GM23338 (cell line): ENCODE results near the gene BMPR1B. TPM values are rescaled to one million over a fixed set of nuclear protein-coding genes. Genes with fewer than 3 reads are reported as not detected.

Source experiments
- ATAC-seq: fragments of 200-7000 bp; cut with Tn5 transposase; 3 replicates; pipeline ENCODE4 v1.9.1; 2020
- DNase-seq: peaks from one replicate; pipeline ENCODE4 v3.0.0-alpha.2; 2015; ENCODE audit warnings: low spot score
- H2AFZ ChIP-seq: fragments of 200-600 bp; sonication (generic); 2 replicates; pipeline ENCODE4 v1.8.0; 2016; ENCODE audit warnings: antibody characterized with exemption, mild to moderate bottlenecking, moderate library complexity
- H3F3A ChIP-seq: fragments of 200-600 bp; sonication (generic); replicated peaks from 2 replicates; pipeline ENCODE4 v1.8.0; 2017; ENCODE audit warnings: antibody characterized with exemption, mixed run types, low read depth
- H3K27ac ChIP-seq: fragments of 200-600 bp; sonication (generic); 2 replicates; pipeline ENCODE4 v1.6.1; 2016; ENCODE audit warnings: low read depth
- H3K27me3 ChIP-seq: fragments of 200-600 bp; sonication (generic); 2 replicates; pipeline ENCODE4 v1.8.0; 2016; ENCODE audit warnings: mild to moderate bottlenecking, mixed run types, moderate library complexity; ENCODE audit not compliant: insufficient read depth
- H3K36me3 ChIP-seq: fragments of 200-600 bp; sonication (generic); 2 replicates; pipeline ENCODE4 v1.8.0; 2016; ENCODE audit warnings: mild to moderate bottlenecking; ENCODE audit not compliant: insufficient read depth
- H3K4me1 ChIP-seq: fragments of 200-600 bp; sonication (generic); 2 replicates; pipeline ENCODE4 v1.8.0; 2016; ENCODE audit warnings: mild to moderate bottlenecking, moderate library complexity; ENCODE audit not compliant: insufficient read depth
- H3K4me2 ChIP-seq: fragments of 200-600 bp; sonication (generic); 2 replicates; pipeline ENCODE4 v1.7.1; 2017; ENCODE audit warnings: mixed run types
- H3K4me3 ChIP-seq: fragments of 200-600 bp; sonication (generic); 2 replicates; pipeline ENCODE4 v1.6.1; 2016; ENCODE audit warnings: mixed run types
- H3K79me2 ChIP-seq: fragments of 200-600 bp; sonication (generic); replicated peaks from 2 replicates; pipeline ENCODE4 v1.8.0; 2017; ENCODE audit warnings: mild to moderate bottlenecking; ENCODE audit not compliant: insufficient read depth
- H3K9me2 ChIP-seq: fragments of 200-600 bp; sonication (generic); 2 replicates; pipeline ENCODE4 v1.8.0; 2017; ENCODE audit not compliant: insufficient read depth
- H4K20me1 ChIP-seq: fragments of 200-600 bp; sonication (generic); replicated peaks from 2 replicates; pipeline ENCODE4 v1.8.0; 2017; ENCODE audit warnings: mild to moderate bottlenecking; ENCODE audit not compliant: insufficient read depth
- H3K27ac Mint-ChIP-seq: 2 replicates; pipeline ENCODE4 v1.8.0; 2020; ENCODE audit warnings: inconsistent platforms, mild to moderate bottlenecking, moderate library complexity, mixed read lengths
- H3K27me3 Mint-ChIP-seq: 3 replicates; pipeline ENCODE4 v1.8.0; 2022; ENCODE audit warnings: low read depth, mild to moderate bottlenecking, moderate library complexity, mixed read lengths, inconsistent platforms; ENCODE audit not compliant: insufficient read depth, poor library complexity
- H3K36me3 Mint-ChIP-seq: 3 replicates; pipeline ENCODE4 v1.8.0; 2021; ENCODE audit warnings: low read depth, mild to moderate bottlenecking, inconsistent platforms, moderate library complexity, mixed read lengths
- H3K4me1 Mint-ChIP-seq: 3 replicates; pipeline ENCODE4 v1.8.0; 2020; ENCODE audit warnings: mild to moderate bottlenecking, inconsistent platforms, mixed read lengths
- H3K4me3 Mint-ChIP-seq: 3 replicates; pipeline ENCODE4 v1.8.0; 2021; ENCODE audit warnings: moderate library complexity, mild to moderate bottlenecking, inconsistent platforms, mixed read lengths
- H3K9me3 Mint-ChIP-seq: 3 replicates; pipeline ENCODE4 v1.8.0; 2020; ENCODE audit warnings: moderate library complexity, mild to moderate bottlenecking, inconsistent platforms, mixed read lengths
- CREB1 ChIP-seq: fragments of 250-450 bp; sonication (Bioruptor Pico); IDR thresholded peaks from 2 replicates; pipeline ENCODE4 v1.5.0; 2020; ENCODE audit warnings: low read depth, mild to moderate bottlenecking, moderate library complexity
- EZH2 ChIP-seq: fragments of 200-600 bp; sonication (generic); IDR thresholded peaks from one replicate; pipeline ENCODE4 v1.8.0; 2017; ENCODE audit warnings: antibody characterized with exemption, mild to moderate bottlenecking, low read depth; ENCODE audit not compliant: unreplicated experiment
- EZH2phosphoT487 ChIP-seq: fragments of 200-600 bp; sonication (generic); IDR thresholded peaks from one replicate; pipeline ENCODE4 v1.8.1; 2018; ENCODE audit warnings: antibody characterized with exemption; ENCODE audit not compliant: unreplicated experiment
- JUNB ChIP-seq: IDR thresholded peaks from one replicate; pipeline ENCODE4 v1.6.1; 2016; ENCODE audit warnings: antibody characterized with exemption; ENCODE audit not compliant: unreplicated experiment
- NANOG ChIP-seq: IDR thresholded peaks from 2 replicates; pipeline ENCODE4 v1.6.1; 2016; ENCODE audit warnings: antibody characterized with exemption, borderline replicate concordance
- POLR2AphosphoS5 ChIP-seq: IDR thresholded peaks from 2 replicates; pipeline ENCODE4 v1.6.1; 2016; ENCODE audit warnings: antibody characterized with exemption, low read depth
- STAT1 ChIP-seq: IDR thresholded peaks from one replicate; pipeline ENCODE4 v1.6.1; 2016; ENCODE audit warnings: antibody characterized with exemption; ENCODE audit not compliant: unreplicated experiment
- ZNF114 ChIP-seq: fragments of 250-450 bp; sonication (Bioruptor Pico); IDR thresholded peaks from 2 replicates; pipeline ENCODE4 v1.5.0; 2020; ENCODE audit warnings: mild to moderate bottlenecking, moderate library complexity
- ZNF331 ChIP-seq: fragments of 250-450 bp; sonication (Bioruptor Pico); IDR thresholded peaks from 2 replicates; pipeline ENCODE4 v1.5.0; 2020; ENCODE audit warnings: low read depth, mild to moderate bottlenecking, moderate library complexity
- polyA plus RNA-seq: library from polyadenylated mRNA; unstranded; fragments of >200 nt; fragmentation: Nextera tagmentation; extraction: Ambion mirVana; gene quantifications from 2 replicates; pipeline ENCODE4 v1.2.1, GENCODE V29; 2016
- total RNA-seq: library from RNA; depleted of rRNA; stranded (reverse); fragments of >200 nt; shearing (Covaris generic); gene quantifications from 2 replicates; pipeline ENCODE4 v1.2.3, GENCODE V29; 2014
- TF ChIP-seq, protein P1 (sequence below): IDR thresholded peaks from 2 replicates; pipeline ENCODE4 v1.6.1; 2016; ENCODE audit warnings: antibody characterized with exemption
- TF ChIP-seq, protein P2 (sequence below): fragments of 250-450 bp; sonication (Bioruptor Pico); IDR thresholded peaks from 2 replicates; pipeline ENCODE4 v1.5.0; 2020; ENCODE audit warnings: mild to moderate bottlenecking, moderate library complexity
- TF ChIP-seq, protein P3 (sequence below): IDR thresholded peaks from one replicate; pipeline ENCODE4 v1.6.1; 2018; ENCODE audit warnings: antibody characterized with exemption; ENCODE audit not compliant: unreplicated experiment
- TF ChIP-seq, protein P4 (sequence below), 2 experiments: fragments of 200-600 bp in 1 of 2; sonication (generic) in 1 of 2; conservative IDR thresholded peaks; 2 replicates each; pipeline versions ENCODE4 v1.5.1 to v1.6.1; 2016 to 2017; ENCODE audit warnings: antibody characterized with exemption in 2 of 2, low read depth in 2 of 2, mild to moderate bottlenecking in 2 of 2, moderate library complexity in 1 of 2

The BMPR1B gene
- total and polyA plus RNA-seq, 2 experiments from 2014 or later = 0.48 to 1.0 TPM

DNA sequence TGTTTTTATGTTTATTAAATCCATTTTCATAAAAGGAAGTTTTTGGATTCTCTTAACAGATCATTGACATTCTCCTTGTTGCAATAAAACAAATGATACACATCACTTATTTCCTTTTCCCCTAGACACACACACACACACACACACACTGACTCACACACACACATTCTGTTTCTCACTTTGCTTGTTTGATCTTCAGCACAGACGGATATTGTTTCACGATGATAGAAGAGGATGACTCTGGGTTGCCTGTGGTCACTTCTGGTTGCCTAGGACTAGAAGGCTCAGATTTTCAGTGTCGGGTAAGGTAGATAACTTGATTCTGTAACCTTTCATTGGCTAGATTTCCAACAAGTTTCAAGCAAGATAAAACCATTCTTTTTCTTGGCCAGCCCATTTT, 356.8 kb downstream of the BMPR1B start:
- ATAC-seq = no peak
- H3K27me3 Mint-ChIP-seq = no peaks in the 10 kb centered on the region
- no peaks in the 10 kb centered on the region for H3K4me1 Mint-ChIP-seq
- no peak overlapping the region for H3K27ac Mint-ChIP-seq
- Histone ChIP-seq H2AFZ (no peak overlapping the region), H3F3A (no peaks in the 10 kb centered on the region), H3K27me3 (no peaks in the 10 kb centered on the region), H4K20me1 (no peaks in the 10 kb centered on the region), H3K4me2 (no peak overlapping the region), H3K4me1 (no peaks in the 10 kb centered on the region), H3K9me2 (no peaks in the 10 kb centered on the region), H3K36me3 (no peaks in the 10 kb centered on the region), H3K79me2 (no peaks in the 10 kb centered on the region), H3K27ac (no peak overlapping the region), H3K4me3 (no peak overlapping the region)
- DNase-seq = no peak
- H3K4me3 Mint-ChIP-seq = no peak overlapping the region
- H3K36me3 Mint-ChIP-seq = no peaks in the 10 kb centered on the region
- TF ChIP-seq CREB1 (no peak), POLR2AphosphoS5 (no peak), ZNF331 (no peak), STAT1 (no peak), EZH2phosphoT487 (no peak), NANOG (no peak), EZH2 (no peak), ZNF114 (CRISPR knock-in tag) (no peak), JUNB (no peak)
- TF ChIP-seq, protein P1, sequence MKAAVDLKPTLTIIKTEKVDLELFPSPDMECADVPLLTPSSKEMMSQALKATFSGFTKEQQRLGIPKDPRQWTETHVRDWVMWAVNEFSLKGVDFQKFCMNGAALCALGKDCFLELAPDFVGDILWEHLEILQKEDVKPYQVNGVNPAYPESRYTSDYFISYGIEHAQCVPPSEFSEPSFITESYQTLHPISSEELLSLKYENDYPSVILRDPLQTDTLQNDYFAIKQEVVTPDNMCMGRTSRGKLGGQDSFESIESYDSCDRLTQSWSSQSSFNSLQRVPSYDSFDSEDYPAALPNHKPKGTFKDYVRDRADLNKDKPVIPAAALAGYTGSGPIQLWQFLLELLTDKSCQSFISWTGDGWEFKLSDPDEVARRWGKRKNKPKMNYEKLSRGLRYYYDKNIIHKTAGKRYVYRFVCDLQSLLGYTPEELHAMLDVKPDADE = no peak
- TF ChIP-seq, protein P2, sequence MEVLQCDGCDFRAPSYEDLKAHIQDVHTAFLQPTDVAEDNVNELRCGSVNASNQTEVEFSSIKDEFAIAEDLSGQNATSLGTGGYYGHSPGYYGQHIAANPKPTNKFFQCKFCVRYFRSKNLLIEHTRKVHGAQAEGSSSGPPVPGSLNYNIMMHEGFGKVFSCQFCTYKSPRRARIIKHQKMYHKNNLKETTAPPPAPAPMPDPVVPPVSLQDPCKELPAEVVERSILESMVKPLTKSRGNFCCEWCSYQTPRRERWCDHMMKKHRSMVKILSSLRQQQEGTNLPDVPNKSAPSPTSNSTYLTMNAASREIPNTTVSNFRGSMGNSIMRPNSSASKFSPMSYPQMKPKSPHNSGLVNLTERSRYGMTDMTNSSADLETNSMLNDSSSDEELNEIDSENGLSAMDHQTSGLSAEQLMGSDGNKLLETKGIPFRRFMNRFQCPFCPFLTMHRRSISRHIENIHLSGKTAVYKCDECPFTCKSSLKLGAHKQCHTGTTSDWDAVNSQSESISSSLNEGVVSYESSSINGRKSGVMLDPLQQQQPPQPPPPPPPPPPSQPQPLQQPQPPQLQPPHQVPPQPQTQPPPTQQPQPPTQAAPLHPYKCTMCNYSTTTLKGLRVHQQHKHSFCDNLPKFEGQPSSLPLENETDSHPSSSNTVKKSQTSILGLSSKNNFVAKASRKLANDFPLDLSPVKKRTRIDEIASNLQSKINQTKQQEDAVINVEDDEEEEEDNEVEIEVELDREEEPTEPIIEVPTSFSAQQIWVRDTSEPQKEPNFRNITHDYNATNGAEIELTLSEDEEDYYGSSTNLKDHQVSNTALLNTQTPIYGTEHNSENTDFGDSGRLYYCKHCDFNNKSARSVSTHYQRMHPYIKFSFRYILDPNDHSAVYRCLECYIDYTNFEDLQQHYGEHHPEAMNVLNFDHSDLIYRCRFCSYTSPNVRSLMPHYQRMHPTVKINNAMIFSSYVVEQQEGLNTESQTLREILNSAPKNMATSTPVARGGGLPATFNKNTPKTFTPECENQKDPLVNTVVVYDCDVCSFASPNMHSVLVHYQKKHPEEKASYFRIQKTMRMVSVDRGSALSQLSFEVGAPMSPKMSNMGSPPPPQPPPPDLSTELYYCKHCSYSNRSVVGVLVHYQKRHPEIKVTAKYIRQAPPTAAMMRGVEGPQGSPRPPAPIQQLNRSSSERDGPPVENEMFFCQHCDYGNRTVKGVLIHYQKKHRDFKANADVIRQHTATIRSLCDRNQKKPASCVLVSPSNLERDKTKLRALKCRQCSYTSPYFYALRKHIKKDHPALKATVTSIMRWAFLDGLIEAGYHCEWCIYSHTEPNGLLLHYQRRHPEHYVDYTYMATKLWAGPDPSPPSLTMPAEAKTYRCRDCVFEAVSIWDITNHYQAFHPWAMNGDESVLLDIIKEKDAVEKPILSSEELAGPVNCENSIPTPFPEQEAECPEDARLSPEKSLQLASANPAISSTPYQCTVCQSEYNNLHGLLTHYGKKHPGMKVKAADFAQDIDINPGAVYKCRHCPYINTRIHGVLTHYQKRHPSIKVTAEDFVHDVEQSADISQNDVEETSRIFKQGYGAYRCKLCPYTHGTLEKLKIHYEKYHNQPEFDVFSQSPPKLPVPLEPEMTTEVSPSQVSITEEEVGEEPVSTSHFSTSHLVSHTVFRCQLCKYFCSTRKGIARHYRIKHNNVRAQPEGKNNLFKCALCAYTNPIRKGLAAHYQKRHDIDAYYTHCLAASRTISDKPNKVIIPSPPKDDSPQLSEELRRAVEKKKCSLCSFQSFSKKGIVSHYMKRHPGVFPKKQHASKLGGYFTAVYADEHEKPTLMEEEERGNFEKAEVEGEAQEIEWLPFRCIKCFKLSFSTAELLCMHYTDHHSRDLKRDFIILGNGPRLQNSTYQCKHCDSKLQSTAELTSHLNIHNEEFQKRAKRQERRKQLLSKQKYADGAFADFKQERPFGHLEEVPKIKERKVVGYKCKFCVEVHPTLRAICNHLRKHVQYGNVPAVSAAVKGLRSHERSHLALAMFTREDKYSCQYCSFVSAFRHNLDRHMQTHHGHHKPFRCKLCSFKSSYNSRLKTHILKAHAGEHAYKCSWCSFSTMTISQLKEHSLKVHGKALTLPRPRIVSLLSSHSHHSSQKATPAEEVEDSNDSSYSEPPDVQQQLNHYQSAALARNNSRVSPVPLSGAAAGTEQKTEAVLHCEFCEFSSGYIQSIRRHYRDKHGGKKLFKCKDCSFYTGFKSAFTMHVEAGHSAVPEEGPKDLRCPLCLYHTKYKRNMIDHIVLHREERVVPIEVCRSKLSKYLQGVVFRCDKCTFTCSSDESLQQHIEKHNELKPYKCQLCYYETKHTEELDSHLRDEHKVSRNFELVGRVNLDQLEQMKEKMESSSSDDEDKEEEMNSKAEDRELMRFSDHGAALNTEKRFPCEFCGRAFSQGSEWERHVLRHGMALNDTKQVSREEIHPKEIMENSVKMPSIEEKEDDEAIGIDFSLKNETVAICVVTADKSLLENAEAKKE (CRISPR knock-in tag) = no peak
- TF ChIP-seq, protein P3, sequence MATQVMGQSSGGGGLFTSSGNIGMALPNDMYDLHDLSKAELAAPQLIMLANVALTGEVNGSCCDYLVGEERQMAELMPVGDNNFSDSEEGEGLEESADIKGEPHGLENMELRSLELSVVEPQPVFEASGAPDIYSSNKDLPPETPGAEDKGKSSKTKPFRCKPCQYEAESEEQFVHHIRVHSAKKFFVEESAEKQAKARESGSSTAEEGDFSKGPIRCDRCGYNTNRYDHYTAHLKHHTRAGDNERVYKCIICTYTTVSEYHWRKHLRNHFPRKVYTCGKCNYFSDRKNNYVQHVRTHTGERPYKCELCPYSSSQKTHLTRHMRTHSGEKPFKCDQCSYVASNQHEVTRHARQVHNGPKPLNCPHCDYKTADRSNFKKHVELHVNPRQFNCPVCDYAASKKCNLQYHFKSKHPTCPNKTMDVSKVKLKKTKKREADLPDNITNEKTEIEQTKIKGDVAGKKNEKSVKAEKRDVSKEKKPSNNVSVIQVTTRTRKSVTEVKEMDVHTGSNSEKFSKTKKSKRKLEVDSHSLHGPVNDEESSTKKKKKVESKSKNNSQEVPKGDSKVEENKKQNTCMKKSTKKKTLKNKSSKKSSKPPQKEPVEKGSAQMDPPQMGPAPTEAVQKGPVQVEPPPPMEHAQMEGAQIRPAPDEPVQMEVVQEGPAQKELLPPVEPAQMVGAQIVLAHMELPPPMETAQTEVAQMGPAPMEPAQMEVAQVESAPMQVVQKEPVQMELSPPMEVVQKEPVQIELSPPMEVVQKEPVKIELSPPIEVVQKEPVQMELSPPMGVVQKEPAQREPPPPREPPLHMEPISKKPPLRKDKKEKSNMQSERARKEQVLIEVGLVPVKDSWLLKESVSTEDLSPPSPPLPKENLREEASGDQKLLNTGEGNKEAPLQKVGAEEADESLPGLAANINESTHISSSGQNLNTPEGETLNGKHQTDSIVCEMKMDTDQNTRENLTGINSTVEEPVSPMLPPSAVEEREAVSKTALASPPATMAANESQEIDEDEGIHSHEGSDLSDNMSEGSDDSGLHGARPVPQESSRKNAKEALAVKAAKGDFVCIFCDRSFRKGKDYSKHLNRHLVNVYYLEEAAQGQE = no peak
- TF ChIP-seq, protein P4, sequence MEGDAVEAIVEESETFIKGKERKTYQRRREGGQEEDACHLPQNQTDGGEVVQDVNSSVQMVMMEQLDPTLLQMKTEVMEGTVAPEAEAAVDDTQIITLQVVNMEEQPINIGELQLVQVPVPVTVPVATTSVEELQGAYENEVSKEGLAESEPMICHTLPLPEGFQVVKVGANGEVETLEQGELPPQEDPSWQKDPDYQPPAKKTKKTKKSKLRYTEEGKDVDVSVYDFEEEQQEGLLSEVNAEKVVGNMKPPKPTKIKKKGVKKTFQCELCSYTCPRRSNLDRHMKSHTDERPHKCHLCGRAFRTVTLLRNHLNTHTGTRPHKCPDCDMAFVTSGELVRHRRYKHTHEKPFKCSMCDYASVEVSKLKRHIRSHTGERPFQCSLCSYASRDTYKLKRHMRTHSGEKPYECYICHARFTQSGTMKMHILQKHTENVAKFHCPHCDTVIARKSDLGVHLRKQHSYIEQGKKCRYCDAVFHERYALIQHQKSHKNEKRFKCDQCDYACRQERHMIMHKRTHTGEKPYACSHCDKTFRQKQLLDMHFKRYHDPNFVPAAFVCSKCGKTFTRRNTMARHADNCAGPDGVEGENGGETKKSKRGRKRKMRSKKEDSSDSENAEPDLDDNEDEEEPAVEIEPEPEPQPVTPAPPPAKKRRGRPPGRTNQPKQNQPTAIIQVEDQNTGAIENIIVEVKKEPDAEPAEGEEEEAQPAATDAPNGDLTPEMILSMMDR (conservative IDR thresholded peaks at IDR 0.05; ENCODE audit: low read depth in 2 of 2) = no peak
- no peaks in the 10 kb centered on the region; the same call in 2 of the 3 replicates for H3K9me3 Mint-ChIP-seq
